ES-I3 (cell line): Measurements from ENCODE around the gene ASXL1.
"Not testable (repeated sequence)": the region's sequence is repeated elsewhere in the genome, so short reads cannot be mapped to it uniquely, and the experiment has no call there.

Experiments used
- H3K36me3 ChIP-seq: 2 replicates; pipeline ENCODE4 v1.6.1; 2013; ENCODE audit warnings: mild to moderate bottlenecking, low read length, control low read depth, moderate library complexity; ENCODE audit not compliant: insufficient read depth
- H3K4me1 ChIP-seq: 2 replicates; pipeline ENCODE4 v1.6.1; 2013; ENCODE audit warnings: mild to moderate bottlenecking, control low read depth, low read length; ENCODE audit not compliant: insufficient read depth
- H3K9ac ChIP-seq: 2 replicates; pipeline ENCODE4 v1.6.1; 2013; ENCODE audit warnings: low read depth, mild to moderate bottlenecking, low read length, moderate library complexity
- H3K9me3 ChIP-seq: 2 replicates; pipeline ENCODE4 v1.6.1; 2013; ENCODE audit warnings: mild to moderate bottlenecking, low read length, moderate library complexity; ENCODE audit not compliant: control insufficient read depth, insufficient read depth

Gene ASXL1

GRCh38 chr20:32350421-32350820 lies 7.7 kb upstream of the ASXL1 start:
- no peaks in the 10 kb centered on the region; the same call in 1 of the 2 replicates for H3K36me3 ChIP-seq
- H3K9ac ChIP-seq: no peak overlapping the region
- no peaks in the 10 kb centered on the region for H3K9me3 ChIP-seq
- H3K4me1 ChIP-seq: no peaks in the 10 kb centered on the region

- no peaks in the 10 kb centered on the region for H3K36me3 ChIP-seq
- H3K9me3 ChIP-seq: no peaks in the 10 kb centered on the region
- no peak overlapping the region for H3K9ac ChIP-seq
- no peaks in the 10 kb centered on the region for H3K4me1 ChIP-seq
These were observed 5.9 kb upstream of the ASXL1 start for GRCh38 chr20:32352121-32352720.

- no peaks in the 10 kb centered on the region for H3K36me3 ChIP-seq
- H3K4me1 ChIP-seq: no peaks in the 10 kb centered on the region
- no peaks in the 10 kb centered on the region for H3K9me3 ChIP-seq
- no peak overlapping the region for H3K9ac ChIP-seq
These were observed 4.2 kb upstream of the ASXL1 start for GRCh38 chr20:32353848-32354496.

GRCh38 chr20:32354592-32355416 lies 3.3 kb upstream of the ASXL1 start:
- H3K4me1 ChIP-seq: 0 out of 2 replicates have a peak, but pooled peaks cover 3% of the 10 kb centered on the region
- H3K9me3 ChIP-seq: no peaks in the 10 kb centered on the region
- H3K9ac ChIP-seq: no peak overlapping the region
- no peaks in the 10 kb centered on the region for H3K36me3 ChIP-seq

- no peaks in the 10 kb centered on the region for H3K36me3 ChIP-seq
- 0 out of 2 replicates have a peak, but pooled peaks cover 3% of the 10 kb centered on the region for H3K4me1 ChIP-seq
- no peak overlapping the region for H3K9ac ChIP-seq
- H3K9me3 ChIP-seq: no peaks in the 10 kb centered on the region
These were observed 2.7 kb upstream of the ASXL1 start for GRCh38 chr20:32355417-32355841.

GRCh38 chr20:32355907-32356621 lies 2.1 kb upstream of the ASXL1 start:
- not testable (repeated sequence) for H3K4me1 ChIP-seq, H3K36me3 ChIP-seq, H3K9ac ChIP-seq, H3K9me3 ChIP-seq

GRCh38 chr20:32356622-32357374 lies 1.3 kb upstream of the ASXL1 start:
- Histone ChIP-seq H3K36me3 (no peaks in the 10 kb centered on the region), H3K4me1 (0 out of 2 replicates have a peak, but pooled peaks cover 3% of the 10 kb centered on the region), H3K9me3 (no peaks in the 10 kb centered on the region), H3K9ac (peak overlapping the region; percentile 78; the same call in 1 of the 2 replicates)

GRCh38 chr20:32357375-32357868 lies 709 bp upstream of the ASXL1 start:
- 0 out of 2 replicates have a peak, but pooled peaks cover 3% of the 10 kb centered on the region for H3K4me1 ChIP-seq
- H3K9ac ChIP-seq: peak overlapping the region; percentile 78
- H3K9me3 ChIP-seq: no peaks in the 10 kb centered on the region
- no peaks in the 10 kb centered on the region for H3K36me3 ChIP-seq

GRCh38 chr20:32358632-32358882 lies 426 bp downstream of the ASXL1 start:
- Histone ChIP-seq H3K4me1 (0 out of 2 replicates have a peak, but pooled peaks cover 3% of the 10 kb centered on the region), H3K36me3 (no peaks in the 10 kb centered on the region), H3K9me3 (no peaks in the 10 kb centered on the region), H3K9ac (peak overlapping the region; percentile 87; the same call in 1 of the 2 replicates)

GRCh38 chr20:32358883-32359632 lies 927 bp downstream of the ASXL1 start:
- Histone ChIP-seq H3K4me1 (0 out of 2 replicates have a peak, but pooled peaks cover 3% of the 10 kb centered on the region), H3K9ac (peak overlapping the region; percentile 51; the same call in 1 of the 2 replicates), H3K9me3 (no peaks in the 10 kb centered on the region), H3K36me3 (no peaks in the 10 kb centered on the region)

GRCh38 chr20:32359633-32360332 lies 1.7 kb downstream of the ASXL1 start:
- Histone ChIP-seq H3K9me3 (no peaks in the 10 kb centered on the region), H3K9ac (peak overlapping the region; percentile 51; the same call in 1 of the 2 replicates), H3K36me3 (no peaks in the 10 kb centered on the region), H3K4me1 (0 out of 2 replicates have a peak, but pooled peaks cover 3% of the 10 kb centered on the region)

- Histone ChIP-seq H3K9ac (no peak overlapping the region), H3K36me3 (no peaks in the 10 kb centered on the region), H3K4me1 (0 out of 2 replicates have a peak, but pooled peaks cover 3% of the 10 kb centered on the region), H3K9me3 (no peaks in the 10 kb centered on the region)
These were observed 2.2 kb downstream of the ASXL1 start for GRCh38 chr20:32360333-32360634.
